HFFc6 (cell line): ENCODE measurements around the gene ATR. TPM values are rescaled to one million over a fixed set of nuclear protein-coding genes. Genes with fewer than 3 reads are reported as not detected.
"Not testable (repeated sequence)": the region's sequence is repeated elsewhere in the genome, so short reads cannot be mapped to it uniquely, and the experiment has no call there.

Experiments used
- DNase-seq: peaks from one replicate; pipeline ENCODE4 v3.0.0-alpha.2; 2018
- H3K27ac Mint-ChIP-seq: 2 replicates; pipeline ENCODE4 v1.8.0; 2020; ENCODE audit warnings: mild to moderate bottlenecking, mixed read lengths
- H3K27me3 Mint-ChIP-seq: 2 replicates; pipeline ENCODE4 v1.8.0; 2021; ENCODE audit warnings: mild to moderate bottlenecking, moderate library complexity, mixed read lengths; ENCODE audit not compliant: insufficient read depth
- H3K36me3 Mint-ChIP-seq: 2 replicates; pipeline ENCODE4 v1.8.0; 2021; ENCODE audit warnings: low read depth, mixed read lengths
- H3K4me1 Mint-ChIP-seq: 2 replicates; pipeline ENCODE4 v1.8.0; 2020; ENCODE audit warnings: low read depth, mixed read lengths
- H3K4me3 Mint-ChIP-seq: 2 replicates; pipeline ENCODE4 v1.8.0; 2020; ENCODE audit warnings: mild to moderate bottlenecking, moderate library complexity, mixed read lengths
- H3K9me3 Mint-ChIP-seq: 2 replicates; pipeline ENCODE4 v1.8.0; 2020; ENCODE audit warnings: mild to moderate bottlenecking, mixed read lengths
- total RNA-seq, 6 experiments: library from RNA; stranded (reverse); fragmentation: NEBNext Ultra II Directional; extraction: Animal tissue kit (Norgen Biotek cat#: 25700); gene quantifications; 2 replicates in 1 of 6; 3 replicates in 5 of 6; pipeline ENCODE4 v1.2.3, GENCODE V29; 2021
- TF ChIP-seq, protein P1 (sequence below): fragments of 200-600 bp; sonication (generic); IDR thresholded peaks from 2 replicates; pipeline ENCODE4 v1.5.0; 2021; ENCODE audit warnings: antibody characterized with exemption, mild to moderate bottlenecking

Gene ATR
- total RNA-seq, 6 experiments from 2014 or later = 23.3 to 25.6 (median 24.3) TPM

DNA sequence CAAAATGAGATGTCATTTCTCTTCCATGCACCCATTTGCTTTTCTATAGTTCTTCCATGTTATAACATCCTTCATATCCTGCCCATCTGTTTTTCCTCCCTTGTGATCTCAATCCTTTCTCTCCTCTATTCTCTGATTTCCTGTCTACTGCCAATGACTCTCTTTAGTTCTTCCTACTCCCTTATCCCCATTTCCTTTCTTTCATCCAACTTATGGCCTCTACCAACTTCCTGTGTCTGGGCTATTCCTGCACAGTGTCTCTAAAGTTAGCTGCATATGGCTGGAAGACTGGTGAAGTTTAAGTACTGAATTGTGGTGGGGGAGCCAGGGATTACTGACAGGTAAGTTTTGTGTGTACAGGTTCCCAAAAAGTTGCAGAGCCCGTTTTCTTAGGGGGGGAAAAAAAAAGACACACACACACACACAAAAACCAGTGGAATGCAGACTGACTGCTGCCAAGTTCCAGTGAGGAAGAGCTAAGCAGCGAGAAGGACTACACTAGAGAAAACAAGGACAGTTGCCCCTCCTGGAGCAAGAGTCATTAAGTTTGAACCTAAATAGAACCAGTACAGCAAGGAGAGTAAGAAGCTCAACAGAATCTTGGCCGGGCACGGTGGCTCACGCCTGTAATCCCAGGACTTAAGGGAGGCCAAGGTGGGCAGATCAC is 159.5 kb downstream of the ATR start:
- Mint-ChIP-seq H3K9me3 (no peaks in the 10 kb centered on the region), H3K36me3 (peaks cover 27% of the 10 kb centered on the region), H3K27me3 (no peaks in the 10 kb centered on the region), H3K4me1 (no peaks in the 10 kb centered on the region), H3K4me3 (no peak overlapping the region), H3K27ac (no peak overlapping the region)
- DNase-seq = no peak
- TF ChIP-seq, protein P1, sequence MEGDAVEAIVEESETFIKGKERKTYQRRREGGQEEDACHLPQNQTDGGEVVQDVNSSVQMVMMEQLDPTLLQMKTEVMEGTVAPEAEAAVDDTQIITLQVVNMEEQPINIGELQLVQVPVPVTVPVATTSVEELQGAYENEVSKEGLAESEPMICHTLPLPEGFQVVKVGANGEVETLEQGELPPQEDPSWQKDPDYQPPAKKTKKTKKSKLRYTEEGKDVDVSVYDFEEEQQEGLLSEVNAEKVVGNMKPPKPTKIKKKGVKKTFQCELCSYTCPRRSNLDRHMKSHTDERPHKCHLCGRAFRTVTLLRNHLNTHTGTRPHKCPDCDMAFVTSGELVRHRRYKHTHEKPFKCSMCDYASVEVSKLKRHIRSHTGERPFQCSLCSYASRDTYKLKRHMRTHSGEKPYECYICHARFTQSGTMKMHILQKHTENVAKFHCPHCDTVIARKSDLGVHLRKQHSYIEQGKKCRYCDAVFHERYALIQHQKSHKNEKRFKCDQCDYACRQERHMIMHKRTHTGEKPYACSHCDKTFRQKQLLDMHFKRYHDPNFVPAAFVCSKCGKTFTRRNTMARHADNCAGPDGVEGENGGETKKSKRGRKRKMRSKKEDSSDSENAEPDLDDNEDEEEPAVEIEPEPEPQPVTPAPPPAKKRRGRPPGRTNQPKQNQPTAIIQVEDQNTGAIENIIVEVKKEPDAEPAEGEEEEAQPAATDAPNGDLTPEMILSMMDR = no peak

DNA sequence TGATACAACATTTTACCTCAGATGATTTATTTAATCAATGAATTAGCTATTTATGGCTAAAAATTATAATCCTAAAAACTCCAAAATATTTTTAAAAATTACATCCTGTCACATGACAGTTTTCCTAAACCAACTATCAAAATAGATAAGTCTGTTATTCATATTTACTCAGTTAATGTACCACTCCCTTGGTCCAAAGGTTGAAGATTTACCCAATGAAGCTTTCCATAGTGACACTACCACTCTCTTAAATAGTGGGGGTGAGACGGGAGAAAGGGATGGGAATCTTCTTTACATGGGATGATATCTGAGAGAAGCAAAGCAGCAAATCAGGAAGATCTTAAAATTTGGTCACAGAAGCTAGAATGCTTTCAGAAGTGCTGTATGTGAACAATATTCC is 161.2 kb downstream of the ATR start:
- no peak overlapping the region for H3K27ac Mint-ChIP-seq
- H3K27me3 Mint-ChIP-seq = no peaks in the 10 kb centered on the region
- TF ChIP-seq, protein P1 = no peak
- H3K4me3 Mint-ChIP-seq = no peak overlapping the region
- no peaks in the 10 kb centered on the region for H3K9me3 Mint-ChIP-seq
- no peaks in the 10 kb centered on the region for H3K4me1 Mint-ChIP-seq
- DNase-seq = no peak
- peaks cover 24% of the 10 kb centered on the region for H3K36me3 Mint-ChIP-seq

DNA sequence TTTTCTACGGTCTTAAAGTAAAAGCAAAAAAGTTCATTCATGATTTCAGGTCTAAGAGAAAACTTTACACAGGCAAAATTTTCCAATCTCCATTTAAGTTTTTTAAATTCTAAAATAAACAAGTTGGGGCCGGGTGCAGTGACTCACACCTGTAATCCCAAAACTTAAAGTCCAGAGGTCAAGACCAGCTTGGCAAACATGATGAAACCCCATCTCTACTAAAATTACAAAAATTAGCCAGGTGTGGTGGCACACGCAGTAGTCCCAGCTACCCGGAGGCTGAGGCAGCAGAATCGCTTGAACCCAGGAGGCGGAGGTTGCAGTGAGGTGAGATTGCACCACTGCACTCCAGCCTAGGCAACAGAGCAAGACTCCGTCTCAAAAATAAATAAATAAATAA is 178.0 kb downstream of the ATR start:
- peaks cover 34% of the 10 kb centered on the region for H3K36me3 Mint-ChIP-seq

More for the DNA sequence above, 178.0 kb downstream of the ATR start:
- not testable (repeated sequence) for H3K4me1 Mint-ChIP-seq, H3K4me3 Mint-ChIP-seq, H3K9me3 Mint-ChIP-seq, DNase-seq, H3K27me3 Mint-ChIP-seq, H3K27ac Mint-ChIP-seq

Other genes starting within 250 kb of the ATR start
- 10 to 100 TPM; 26.1 to 36.1 (median 31.3) TPM for gene XRN1, start 130.7 kb downstream of the ATR start, total RNA-seq
- 1 to 10 TPM in 4 of 6 experiments, under 1 TPM in 2; 0.64 to 1.4 (median 1.2) TPM for gene PLS1, start 17.7 kb upstream of the ATR start, total RNA-seq
- 10 to 100 TPM in 4 of 6 experiments, 1 to 10 TPM in 2; 8.9 to 14.6 (median 11.1) TPM for gene TRPC1, start 145.3 kb upstream of the ATR start, total RNA-seq